Endodermal cell (in vitro differentiated cells): ENCODE data around the gene FAM107B. TPM values are rescaled to one million over a fixed set of nuclear protein-coding genes. Genes with fewer than 3 reads are reported as not detected.

ENCODE experiments used
- DNase-seq: peaks from one replicate; pipeline ENCODE4 v3.0.0-alpha.2; 2017
- H3K27ac ChIP-seq: 2 replicates; pipeline ENCODE4 v1.5.1; 2013; ENCODE audit warnings: mild to moderate bottlenecking, low read depth, low read length, moderate library complexity
- H3K27me3 ChIP-seq: 2 replicates; pipeline ENCODE4 v1.6.1; 2013; ENCODE audit warnings: mild to moderate bottlenecking, low read length, moderate library complexity; ENCODE audit not compliant: insufficient read depth, control insufficient read depth, poor library complexity, severe bottlenecking
- H3K36me3 ChIP-seq: 2 replicates; pipeline ENCODE4 v1.7.0; 2013; ENCODE audit warnings: mild to moderate bottlenecking, low read length, moderate library complexity; ENCODE audit not compliant: control insufficient read depth, insufficient read depth
- H3K4me1 ChIP-seq: one replicate; pipeline ENCODE4 v1.7.0; 2013; ENCODE audit warnings: low read length; ENCODE audit not compliant: control insufficient read depth, insufficient read depth
- H3K4me3 ChIP-seq: 2 replicates; pipeline ENCODE4 v1.5.1; 2013; ENCODE audit warnings: mild to moderate bottlenecking, low read length, moderate library complexity
- H3K9ac ChIP-seq: 2 replicates; pipeline ENCODE4 v1.6.1; 2013; ENCODE audit warnings: mild to moderate bottlenecking, low read length, moderate library complexity; ENCODE audit not compliant: poor library complexity, severe bottlenecking; ENCODE audit errors: extremely low read depth
- H3K9me3 ChIP-seq: 2 replicates; pipeline ENCODE4 v1.6.1; 2013; ENCODE audit warnings: mild to moderate bottlenecking, low read length, moderate library complexity; ENCODE audit not compliant: control insufficient read depth
- H3K27ac Mint-ChIP-seq: 2 replicates; pipeline ENCODE4 v1.8.0; 2020; ENCODE audit warnings: mixed read lengths
- H3K27me3 Mint-ChIP-seq: 2 replicates; pipeline ENCODE4 v1.8.0; 2021; ENCODE audit warnings: mild to moderate bottlenecking, mixed read lengths; ENCODE audit not compliant: insufficient read depth
- H3K36me3 Mint-ChIP-seq: 2 replicates; pipeline ENCODE4 v1.8.0; 2020; ENCODE audit warnings: low read depth, mixed read lengths
- H3K4me1 Mint-ChIP-seq: 2 replicates; pipeline ENCODE4 v1.8.0; 2020; ENCODE audit warnings: mixed read lengths
- H3K4me3 Mint-ChIP-seq: 2 replicates; pipeline ENCODE4 v1.8.0; 2020; ENCODE audit warnings: mild to moderate bottlenecking, moderate library complexity, mixed read lengths
- H3K9me3 Mint-ChIP-seq: 2 replicates; pipeline ENCODE4 v1.8.0; 2020; ENCODE audit warnings: mild to moderate bottlenecking, mixed read lengths
- CTCF ChIP-seq: fragments of 200-600 bp; sonication (generic); conservative IDR thresholded peaks from 2 replicates; pipeline ENCODE4 v1.5.0; 2021; ENCODE audit warnings: antibody characterized with exemption, mild to moderate bottlenecking
- WGBS, 2 experiments: methylation state at CpG; one replicate each; pipeline versions ENCODE4 v1.1.5 to v1.1.7; 2013; ENCODE audit warnings: missing lambda C conversion rate in 2 of 2, mixed read lengths in 1 of 2; ENCODE audit not compliant: insufficient coverage in 1 of 2, insufficient read length in 1 of 2; 5-methylcytosine and 5-hydroxymethylcytosine counted together
- total RNA-seq, 2 donors: library from RNA; stranded (reverse); fragmentation: NEBNext Ultra II Directional in 1 of 2; extraction: Animal tissue kit (Norgen Biotek cat#: 25700) in 1 of 2; gene quantifications; 2 replicates in 1 of 2; 3 replicates in 1 of 2; pipeline ENCODE4 v1.2.1, GENCODE V29; 2021

FAM107B gene
- total RNA-seq, 2 donors from 2014 or later = 16.0 to 24.0 TPM

DNA sequence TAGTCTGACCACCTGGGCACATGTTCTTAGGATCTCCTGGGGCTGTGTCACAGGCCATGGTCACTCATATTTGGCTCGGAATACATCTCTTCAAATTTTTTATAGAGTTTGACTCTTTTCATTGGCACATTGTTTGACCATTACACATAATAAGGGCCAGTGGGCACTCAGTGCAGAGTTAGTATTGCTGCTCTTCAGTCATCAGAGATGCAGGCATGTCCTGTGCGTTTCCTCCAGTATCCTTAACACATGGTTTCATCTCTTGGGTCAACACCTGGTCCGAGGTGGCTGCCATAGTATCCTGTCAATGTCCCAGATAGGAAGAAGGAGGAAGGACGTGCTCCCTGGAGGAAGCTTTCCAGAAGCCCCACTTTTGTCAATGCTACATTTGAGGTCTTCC lies 125.0 kb downstream of the FAM107B start:
- no peaks in the 10 kb centered on the region for H3K36me3 Mint-ChIP-seq
- Histone ChIP-seq H3K9me3 (no peaks in the 10 kb centered on the region), H3K36me3 (no peaks in the 10 kb centered on the region), H3K4me3 (no peak overlapping the region), H3K4me1 (peaks cover 23% of the 10 kb centered on the region), H3K9ac (no peak overlapping the region), H3K27ac (no peak overlapping the region), H3K27me3 (no peaks in the 10 kb centered on the region)
- 92 to 96% methylated on average over 4 of the region's 4 CpGs for whole genome bisulfite sequencing, 2 experiments
- no peak for DNase-seq
- H3K4me1 Mint-ChIP-seq = peaks cover 61% of the 10 kb centered on the region
- H3K27ac Mint-ChIP-seq = peak overlapping the region; percentile 6
- no peak for TF ChIP-seq CTCF
- no peak overlapping the region for H3K4me3 Mint-ChIP-seq
- no peaks in the 10 kb centered on the region for H3K9me3 Mint-ChIP-seq
- no peaks in the 10 kb centered on the region for H3K27me3 Mint-ChIP-seq

DNA sequence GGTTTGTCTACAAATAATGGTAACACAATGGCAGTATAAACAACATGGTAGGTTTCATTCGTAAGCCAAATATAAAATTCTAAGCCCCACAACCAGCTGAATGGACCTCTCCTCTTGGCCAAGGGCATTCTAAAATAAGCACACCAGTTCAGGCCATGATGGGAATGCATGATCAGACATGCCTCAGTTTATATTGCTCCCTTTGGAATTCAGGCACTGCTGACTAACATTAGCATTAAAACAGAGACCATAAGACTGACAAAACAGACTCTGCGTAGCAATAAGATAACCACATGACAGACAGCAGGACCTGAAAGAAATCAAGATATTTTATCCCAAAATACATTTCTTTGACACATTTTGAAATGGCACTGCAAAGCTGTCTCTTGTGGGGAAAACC lies 125.8 kb downstream of the FAM107B start:
- no peaks in the 10 kb centered on the region for H3K36me3 Mint-ChIP-seq
- Histone ChIP-seq H3K27me3 (no peaks in the 10 kb centered on the region), H3K4me3 (no peak overlapping the region), H3K9ac (peak overlapping the region; percentile 50), H3K9me3 (no peaks in the 10 kb centered on the region), H3K4me1 (peaks cover 16% of the 10 kb centered on the region), H3K36me3 (no peaks in the 10 kb centered on the region), H3K27ac (peak overlapping the region; percentile 93)
- H3K4me1 Mint-ChIP-seq = peaks cover 55% of the 10 kb centered on the region
- H3K9me3 Mint-ChIP-seq = peaks cover 3% of the 10 kb centered on the region
- 69 to 100% methylated on average over 1 to 2 of the region's 2 CpGs for WGBS, 2 experiments
- H3K27ac Mint-ChIP-seq = peak overlapping the region; percentile 85
- H3K4me3 Mint-ChIP-seq = no peak overlapping the region
- no peak for TF ChIP-seq CTCF
- no peaks in the 10 kb centered on the region for H3K27me3 Mint-ChIP-seq
- DNase-seq = no peak

- H3K36me3 Mint-ChIP-seq = no peaks in the 10 kb centered on the region
- Histone ChIP-seq H3K4me3 (no peak overlapping the region), H3K27ac (peak overlapping the region; percentile 93), H3K36me3 (no peaks in the 10 kb centered on the region), H3K9ac (peak overlapping the region; percentile 50), H3K27me3 (no peaks in the 10 kb centered on the region), H3K4me1 (peaks cover 11% of the 10 kb centered on the region), H3K9me3 (peaks cover 1% of the 10 kb centered on the region)
- no peaks in the 10 kb centered on the region for H3K27me3 Mint-ChIP-seq
- H3K4me1 Mint-ChIP-seq = peaks cover 48% of the 10 kb centered on the region
- peak overlapping the region; percentile 85 for H3K27ac Mint-ChIP-seq
- WGBS, 2 experiments = 46 to 71% methylated on average over 12 to 15 of the region's 15 CpGs
- no peak overlapping the region for H3K4me3 Mint-ChIP-seq
- TF ChIP-seq CTCF = no peak
- DNase-seq = peak; percentile 60
- peaks cover 9% of the 10 kb centered on the region for H3K9me3 Mint-ChIP-seq
Observed at GRCh38 chr10:14648005-14648765, 126.5 kb downstream of the FAM107B start.
